ENCODE measurements around the gene SECTM1.

SECTM1 gene

GRCh38 chr17:82350182-82351030, 16.8 kb upstream of the SECTM1 start:
- Histone ChIP-seq H3K36me3 (ENCODE audit: low read length) (no peaks in the 10 kb centered on the region), H3K27me3 (ENCODE audit: low read length) (no peaks in the 10 kb centered on the region), H3K79me2 (ENCODE audit: insufficient read depth, low read length) (no peaks in the 10 kb centered on the region), H3K4me2 (ENCODE audit: low read depth, low read length, poor library complexity, severe bottlenecking) (no peak overlapping the region), H2AFZ (ENCODE audit: low read depth, low read length, severe bottlenecking) (no peak overlapping the region), H3K4me3 (ENCODE audit: insufficient read depth, low read length, poor library complexity, severe bottlenecking) (no peak overlapping the region), H3K9ac (ENCODE audit: low read length) (no peak overlapping the region), H4K20me1 (ENCODE audit: low read depth, low read length) (no peaks in the 10 kb centered on the region), H3K9me2 (replicated peaks; ENCODE audit: insufficient read depth, low read length) (no peaks in the 10 kb centered on the region), H3K9me3 (ENCODE audit: insufficient read depth, low read length) (no peaks in the 10 kb centered on the region), H3K27ac (ENCODE audit: low read depth, low read length) (peak overlapping the region; percentile 69), H3F3A (ENCODE audit: insufficient read depth) (peaks cover 8% of the 10 kb centered on the region)
- no peak for TF ChIP-seq CTCF (IDR thresholded peaks at IDR 0.05; ENCODE audit: insufficient read depth, low read length, poor library complexity, severe bottlenecking)
- no peak for TF ChIP-seq EZH2phosphoT487 (conservative IDR thresholded peaks at IDR 0.05; ENCODE audit: low read length)

GRCh38 chr17:82349287-82349701, 15.7 kb upstream of the SECTM1 start:
- no peak overlapping the region for H3K27ac ChIP-seq (ENCODE audit: low read depth, low read length)

GRCh38 chr17:82348866-82349265, 15.3 kb upstream of the SECTM1 start:
- H3K4me3 ChIP-seq (ENCODE audit: insufficient read depth, low read length, poor library complexity, severe bottlenecking) = no peak overlapping the region
- no peaks in the 10 kb centered on the region for H4K20me1 ChIP-seq (ENCODE audit: low read depth, low read length)
- no peak overlapping the region for H2AFZ ChIP-seq (ENCODE audit: low read depth, low read length, severe bottlenecking)
- H3K9me3 ChIP-seq (ENCODE audit: insufficient read depth, low read length) = no peaks in the 10 kb centered on the region
- H3K4me2 ChIP-seq (ENCODE audit: low read depth, low read length, poor library complexity, severe bottlenecking) = no peak overlapping the region
- no peaks in the 10 kb centered on the region for H3K36me3 ChIP-seq (ENCODE audit: low read length)
- TF ChIP-seq EZH2phosphoT487 (conservative IDR thresholded peaks at IDR 0.05; ENCODE audit: low read length) (no peak), CTCF (IDR thresholded peaks at IDR 0.05; ENCODE audit: insufficient read depth, low read length, poor library complexity, severe bottlenecking) (no peak)
- peaks cover 8% of the 10 kb centered on the region for H3F3A ChIP-seq (ENCODE audit: insufficient read depth)
- no peaks in the 10 kb centered on the region for H3K9me2 ChIP-seq (replicated peaks; ENCODE audit: insufficient read depth, low read length)
- H3K79me2 ChIP-seq (ENCODE audit: insufficient read depth, low read length) = no peaks in the 10 kb centered on the region
- H3K9ac ChIP-seq (ENCODE audit: low read length) = no peak overlapping the region
- H3K27me3 ChIP-seq (ENCODE audit: low read length) = no peaks in the 10 kb centered on the region
- H3K27ac ChIP-seq (ENCODE audit: low read depth, low read length) = no peak overlapping the region

More at GRCh38 chr17:82349287-82349701, 15.7 kb upstream of the SECTM1 start:
- TF ChIP-seq EZH2phosphoT487 (conservative IDR thresholded peaks at IDR 0.05; ENCODE audit: low read length) (no peak), CTCF (IDR thresholded peaks at IDR 0.05; ENCODE audit: insufficient read depth, low read length, poor library complexity, severe bottlenecking) (no peak)
- Histone ChIP-seq H3K4me3 (ENCODE audit: insufficient read depth, low read length, poor library complexity, severe bottlenecking) (no peak overlapping the region), H3K9me3 (ENCODE audit: insufficient read depth, low read length) (no peaks in the 10 kb centered on the region), H3K36me3 (ENCODE audit: low read length) (no peaks in the 10 kb centered on the region), H3K27me3 (ENCODE audit: low read length) (no peaks in the 10 kb centered on the region), H3K4me2 (ENCODE audit: low read depth, low read length, poor library complexity, severe bottlenecking) (no peak overlapping the region), H3F3A (ENCODE audit: insufficient read depth) (peaks cover 8% of the 10 kb centered on the region), H3K9me2 (replicated peaks; ENCODE audit: insufficient read depth, low read length) (no peaks in the 10 kb centered on the region), H2AFZ (ENCODE audit: low read depth, low read length, severe bottlenecking) (no peak overlapping the region), H3K9ac (ENCODE audit: low read length) (no peak overlapping the region), H3K79me2 (ENCODE audit: insufficient read depth, low read length) (no peaks in the 10 kb centered on the region), H4K20me1 (ENCODE audit: low read depth, low read length) (no peaks in the 10 kb centered on the region)
